AG04450 (cell line): ENCODE data around the gene MTR. TPM values are rescaled to one million over a fixed set of nuclear protein-coding genes. Genes with fewer than 3 reads are reported as not detected.

Source experiments
- CTCF ChIA-PET: fragments of 300-600, 350-600 bp; formaldehyde crosslinking; extraction: SDS; loops from one replicate; lab custom pipeline; 2022; ENCODE audit warnings: antibody characterized with exemption, inconsistent platforms; lab: Charles Lee
- POLR2A ChIA-PET: fragments of 350-600 bp; formaldehyde crosslinking; extraction: SDS; loops from one replicate; lab custom pipeline; 2021; ENCODE audit warnings: antibody characterized with exemption, inconsistent platforms; lab: Yijun Ruan, JAX
- DNase-seq: peaks from one replicate; pipeline ENCODE4 v3.0.0-alpha.2; 2011; ENCODE audit warnings: low read depth, low spot score
- H3K27ac ChIP-seq: one replicate; pipeline ENCODE4 v1.5.1; 2012; ENCODE audit warnings: low read depth, low read length, control low read depth
- H3K27me3 ChIP-seq: one replicate; pipeline ENCODE4 v1.6.0; 2012; ENCODE audit warnings: low read length; ENCODE audit not compliant: control insufficient read depth, insufficient read depth
- H3K4me3 ChIP-seq: 2 replicates; pipeline ENCODE4 v1.5.1; 2011; ENCODE audit warnings: mild to moderate bottlenecking, low read depth, low read length, control low read depth
- H3K9me3 ChIP-seq: 2 replicates; pipeline ENCODE4 v1.5.1; 2012; ENCODE audit warnings: low read length; ENCODE audit not compliant: control insufficient read depth, insufficient read depth
- polyA plus RNA-seq: library from polyadenylated mRNA; depleted of rRNA; stranded (reverse); fragments of >200 nt; gene quantifications from 2 replicates; pipeline ENCODE4 v1.2.3, GENCODE V29; 2011
- TF ChIP-seq, protein P1 (sequence below): IDR thresholded peaks from 2 replicates; pipeline ENCODE4 v1.5.1; 2011; ENCODE audit warnings: low read depth, low read length, control low read depth, inconsistent platforms

The MTR gene
- polyA plus RNA-seq, 1 experiment: 13.0 TPM

DNA sequence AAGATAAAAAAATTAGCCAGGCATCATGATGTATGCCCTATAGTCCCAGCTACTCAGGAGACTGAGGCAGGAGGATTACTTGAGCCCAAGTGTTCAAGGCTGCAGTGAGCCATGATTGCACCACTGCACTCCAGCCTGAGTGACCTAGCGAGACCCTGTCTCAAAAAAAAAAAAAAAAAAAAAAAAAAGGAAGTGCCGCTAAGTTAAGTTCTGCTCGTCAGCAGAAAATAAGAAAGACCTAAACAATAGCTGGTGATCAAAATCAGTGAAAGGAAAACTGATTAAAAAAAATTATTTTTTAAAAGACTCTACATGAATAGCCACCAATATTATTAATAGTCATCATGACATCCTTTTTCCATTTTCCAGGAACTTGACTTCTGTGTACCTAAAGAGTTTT, 44.2 kb upstream of the MTR start:
- H3K4me3 ChIP-seq: no peak overlapping the region
- no peak for DNase-seq
- H3K27ac ChIP-seq: no peak overlapping the region
- TF ChIP-seq, protein P1, sequence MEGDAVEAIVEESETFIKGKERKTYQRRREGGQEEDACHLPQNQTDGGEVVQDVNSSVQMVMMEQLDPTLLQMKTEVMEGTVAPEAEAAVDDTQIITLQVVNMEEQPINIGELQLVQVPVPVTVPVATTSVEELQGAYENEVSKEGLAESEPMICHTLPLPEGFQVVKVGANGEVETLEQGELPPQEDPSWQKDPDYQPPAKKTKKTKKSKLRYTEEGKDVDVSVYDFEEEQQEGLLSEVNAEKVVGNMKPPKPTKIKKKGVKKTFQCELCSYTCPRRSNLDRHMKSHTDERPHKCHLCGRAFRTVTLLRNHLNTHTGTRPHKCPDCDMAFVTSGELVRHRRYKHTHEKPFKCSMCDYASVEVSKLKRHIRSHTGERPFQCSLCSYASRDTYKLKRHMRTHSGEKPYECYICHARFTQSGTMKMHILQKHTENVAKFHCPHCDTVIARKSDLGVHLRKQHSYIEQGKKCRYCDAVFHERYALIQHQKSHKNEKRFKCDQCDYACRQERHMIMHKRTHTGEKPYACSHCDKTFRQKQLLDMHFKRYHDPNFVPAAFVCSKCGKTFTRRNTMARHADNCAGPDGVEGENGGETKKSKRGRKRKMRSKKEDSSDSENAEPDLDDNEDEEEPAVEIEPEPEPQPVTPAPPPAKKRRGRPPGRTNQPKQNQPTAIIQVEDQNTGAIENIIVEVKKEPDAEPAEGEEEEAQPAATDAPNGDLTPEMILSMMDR: no peak
- H3K27me3 ChIP-seq: no peaks in the 10 kb centered on the region
- CTCF ChIA-PET: interaction anchor here (0.7 kb wide), 2 partner anchors 9 to 46 kb away, joined by 4 to 6 read pairs; no protein-coding TSS in a partner anchor
- POLR2A ChIA-PET: no interaction called here
- no peaks in the 10 kb centered on the region; the same call in 1 of the 2 replicates for H3K9me3 ChIP-seq

GRCh38 chr1:236751385-236751784, 43.7 kb upstream of the MTR start:
- H3K4me3 ChIP-seq: no peak overlapping the region
- POLR2A ChIA-PET: no interaction called here
- H3K9me3 ChIP-seq: no peaks in the 10 kb centered on the region; the same call in 1 of the 2 replicates
- CTCF ChIA-PET: interaction anchor here (0.7 kb wide), 2 partner anchors 8 to 46 kb away, joined by 4 to 6 read pairs; no protein-coding TSS in a partner anchor
- H3K27me3 ChIP-seq: no peaks in the 10 kb centered on the region
- TF ChIP-seq, protein P1: no peak
- no peak for DNase-seq
- no peak overlapping the region for H3K27ac ChIP-seq

DNA sequence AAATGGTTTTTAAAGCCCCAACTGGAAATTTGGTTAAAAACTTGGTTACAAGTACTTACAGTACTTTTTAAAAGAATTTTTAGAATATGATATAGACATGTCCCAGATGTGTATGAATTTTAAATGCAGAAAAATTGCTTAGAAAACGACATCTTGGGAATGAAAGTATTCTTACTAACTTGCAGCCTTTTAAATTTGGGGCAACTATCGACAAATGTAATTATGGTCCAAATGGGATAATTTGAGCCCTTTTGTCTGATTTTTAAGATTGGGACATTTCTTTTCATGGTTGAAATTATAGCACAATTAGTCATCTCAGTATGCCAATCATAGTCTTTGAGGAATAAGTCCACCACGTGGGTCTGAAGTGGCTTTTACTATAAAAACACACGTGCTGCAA, 43.2 kb upstream of the MTR start:
- no peak overlapping the region for H3K4me3 ChIP-seq
- no peaks in the 10 kb centered on the region; the same call in 1 of the 2 replicates for H3K9me3 ChIP-seq
- POLR2A ChIA-PET: no interaction called here
- TF ChIP-seq, protein P1: no peak
- CTCF ChIA-PET: no interaction called here
- no peaks in the 10 kb centered on the region for H3K27me3 ChIP-seq
- no peak for DNase-seq
- no peak overlapping the region for H3K27ac ChIP-seq

GRCh38 chr1:236753516-236753915, 41.6 kb upstream of the MTR start:
- ChIA-PET POLR2A (interaction anchor here (1.1 kb wide), 1 partner anchor 41 kb away, joined by 3 read pairs; the partner anchor contains the start of gene MTR), CTCF (interaction anchor here (0.5 to 1.3 kb wide), 4 partner anchors 144 to 844 kb away, joined by 3 to 10 read pairs (median 4); no protein-coding TSS in a partner anchor)
- DNase-seq: no peak

GRCh38 chr1:236753964-236754363, 41.1 kb upstream of the MTR start:
- TF ChIP-seq, protein P1: no peak
- no peak for DNase-seq
- H3K27me3 ChIP-seq: no peaks in the 10 kb centered on the region
- no peak overlapping the region for H3K4me3 ChIP-seq
- CTCF ChIA-PET: interaction anchor here (1.3 kb wide), 1 partner anchor 632 kb away, joined by 10 read pairs; no protein-coding TSS in a partner anchor
- POLR2A ChIA-PET: interaction anchor here (1.1 kb wide), 1 partner anchor 41 kb away, joined by 3 read pairs; the partner anchor contains the start of gene MTR
- no peaks in the 10 kb centered on the region; the same call in 1 of the 2 replicates for H3K9me3 ChIP-seq
- no peak overlapping the region for H3K27ac ChIP-seq

More at GRCh38 chr1:236753516-236753915, 41.6 kb upstream of the MTR start:
- no peaks in the 10 kb centered on the region; the same call in 1 of the 2 replicates for H3K9me3 ChIP-seq
- TF ChIP-seq, protein P1: peak; percentile 26; the same call in 1 of the 2 replicates
- no peak overlapping the region for H3K27ac ChIP-seq
- no peak overlapping the region for H3K4me3 ChIP-seq
- H3K27me3 ChIP-seq: no peaks in the 10 kb centered on the region
